Fibroblast of skin of left biceps (primary cell): ENCODE measurements around the gene MYO5A.
"Not testable (repeated sequence)": the region's sequence is repeated elsewhere in the genome, so short reads cannot be mapped to it uniquely, and the experiment has no call there.

Experiments
- DNase-seq, 2 experiments: peaks; one replicate each; pipeline ENCODE4 v3.0.0-alpha.2; 2013; ENCODE audit warnings: low read depth in 2 of 2

Gene MYO5A

DNA sequence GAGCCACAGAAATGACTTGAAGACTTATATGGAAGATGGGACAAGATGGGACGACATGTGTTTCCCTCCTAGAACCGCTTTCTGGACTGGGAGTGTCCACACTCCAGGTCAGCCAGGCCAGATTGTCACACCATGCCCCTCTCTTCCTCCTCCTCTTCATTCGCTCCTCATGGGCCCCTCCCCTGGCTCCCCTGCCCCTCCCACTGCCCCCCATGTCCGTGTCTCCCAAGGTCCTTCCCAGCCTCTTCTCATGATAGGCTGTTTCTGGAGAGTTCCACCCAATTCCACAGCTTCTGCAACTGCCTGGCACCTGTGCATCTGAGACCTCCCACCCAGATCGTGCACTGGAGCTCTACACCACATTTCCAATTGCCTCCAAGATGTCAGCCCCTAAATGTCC lies 239.7 kb downstream of the MYO5A start:
- no peak for DNase-seq

GRCh38 chr15:52288051-52288942 lies 240.4 kb downstream of the MYO5A start:
- DNase-seq: no peak

GRCh38 chr15:52287114-52287513 lies 241.6 kb downstream of the MYO5A start:
- DNase-seq: no peak

DNA sequence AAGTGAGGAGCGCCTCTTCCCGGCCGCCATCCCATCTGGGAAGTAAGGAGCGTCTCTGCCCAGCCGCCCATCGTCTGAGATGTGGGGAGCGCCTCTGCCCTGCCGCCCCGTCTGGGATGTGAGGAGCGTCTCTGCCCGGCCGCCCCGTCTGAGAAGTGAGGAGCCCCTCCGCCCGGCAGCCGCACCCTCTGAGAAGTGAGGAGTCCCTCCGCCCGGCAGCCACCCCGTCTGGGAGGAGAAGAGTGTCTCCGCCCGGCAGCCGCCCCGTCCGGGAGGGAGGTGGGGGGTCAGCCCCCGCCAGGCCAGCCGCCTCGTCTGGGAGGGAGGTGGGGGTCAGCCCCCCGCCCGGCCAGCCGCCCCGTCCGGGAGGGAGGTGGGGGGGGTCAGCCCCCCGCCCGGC lies 242.7 kb downstream of the MYO5A start:
- not testable (repeated sequence) for DNase-seq

DNA sequence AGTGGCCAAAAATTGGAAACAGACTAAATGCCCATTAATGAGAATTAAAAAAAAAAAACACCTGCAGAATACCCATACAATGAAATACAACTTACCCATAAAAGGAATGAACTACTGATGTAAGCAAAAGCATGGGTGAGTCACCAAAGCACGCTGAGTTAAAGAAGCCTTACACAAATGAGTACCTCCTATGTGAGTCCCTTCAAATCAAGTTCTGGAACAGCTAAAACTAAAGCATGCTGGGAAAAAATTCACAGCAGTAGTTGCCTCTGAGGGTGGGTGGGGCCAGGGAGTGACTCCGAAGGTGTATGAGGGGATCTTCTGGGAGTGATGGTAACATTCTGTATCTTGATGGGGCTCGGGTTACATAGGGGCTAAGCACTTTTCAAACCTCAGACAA lies 244.5 kb downstream of the MYO5A start:
- DNase-seq: no peak

DNA sequence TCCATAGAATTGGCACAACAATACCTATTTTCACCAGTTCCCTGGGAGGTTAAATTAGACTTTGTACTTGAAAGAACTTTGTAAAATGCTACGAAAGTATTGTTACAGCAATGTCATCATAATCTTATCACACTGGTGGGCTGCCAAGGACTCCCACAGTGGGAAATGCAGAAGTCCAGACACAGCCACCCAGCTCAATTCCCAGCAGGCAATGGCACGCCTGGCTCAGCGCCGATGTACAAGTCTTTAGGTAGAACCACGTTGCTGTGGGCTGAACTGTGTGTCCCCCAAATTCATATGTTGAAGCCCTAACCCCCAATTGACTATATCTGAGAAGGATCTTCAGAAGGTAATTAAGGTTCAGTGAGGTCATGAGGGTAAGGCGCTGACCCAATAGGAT lies 245.4 kb downstream of the MYO5A start:
- DNase-seq: no peak

DNA sequence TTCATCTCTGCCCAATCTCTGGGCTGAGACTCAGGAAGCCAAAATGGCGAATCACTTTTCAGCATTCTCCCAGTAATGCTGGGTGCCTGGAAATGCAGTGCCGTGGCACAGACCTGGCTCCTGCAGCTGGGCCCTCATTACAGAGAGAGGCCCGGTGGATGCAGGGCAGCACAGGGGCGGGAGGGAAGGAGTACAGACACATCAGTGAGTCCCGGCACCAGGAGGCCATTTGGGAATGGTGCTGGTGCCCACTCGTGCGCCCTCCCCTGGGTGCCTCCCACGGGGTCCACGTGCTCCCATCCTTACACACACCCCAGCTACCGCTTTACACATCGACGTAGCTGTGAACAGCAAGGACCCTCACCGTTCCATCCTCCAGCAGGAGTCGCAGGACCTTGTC lies 246.3 kb downstream of the MYO5A start:
- DNase-seq: no peak

GRCh38 chr15:52281085-52282035 lies 247.3 kb downstream of the MYO5A start:
- no peak for DNase-seq

DNA sequence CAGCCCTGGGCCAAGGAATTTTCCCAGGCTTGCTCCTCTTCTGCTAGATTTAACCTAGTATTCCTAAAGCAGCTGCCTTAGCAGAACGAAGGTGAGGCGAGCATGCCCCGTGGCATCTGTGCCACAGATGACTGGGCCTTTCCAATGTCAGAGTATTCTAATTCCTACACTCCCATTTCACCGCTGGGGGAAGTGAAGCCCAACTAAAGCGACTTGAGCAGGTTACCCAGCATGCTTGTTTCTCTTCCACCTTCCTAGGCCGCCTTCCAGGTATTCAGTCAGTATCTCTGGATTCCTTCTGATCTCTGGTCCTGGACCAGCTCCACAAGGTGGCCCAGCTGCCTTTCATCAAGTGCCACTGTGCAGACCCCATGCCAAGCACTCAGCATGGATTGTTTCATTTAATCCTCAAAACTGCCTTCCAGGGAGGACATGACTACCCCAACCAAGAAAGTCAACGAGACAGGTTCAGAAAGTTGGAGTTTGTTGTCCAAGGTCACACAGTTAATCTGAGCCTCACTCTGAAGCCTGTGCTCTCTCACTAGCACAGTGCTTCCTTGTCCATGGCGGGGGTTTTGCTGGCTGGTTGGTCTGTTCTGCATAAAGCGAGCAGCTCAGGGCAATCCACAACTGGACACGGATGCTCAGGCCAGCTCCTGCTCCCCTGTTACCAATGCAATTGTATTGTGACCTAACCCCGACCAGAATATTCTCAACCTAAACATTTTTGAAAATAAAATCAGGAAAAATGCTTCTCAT lies 248.2 kb downstream of the MYO5A start:
- no peak for DNase-seq

- no peak for DNase-seq
These were observed 249.9 kb downstream of the MYO5A start for GRCh38 chr15:52278636-52279367.

DNA sequence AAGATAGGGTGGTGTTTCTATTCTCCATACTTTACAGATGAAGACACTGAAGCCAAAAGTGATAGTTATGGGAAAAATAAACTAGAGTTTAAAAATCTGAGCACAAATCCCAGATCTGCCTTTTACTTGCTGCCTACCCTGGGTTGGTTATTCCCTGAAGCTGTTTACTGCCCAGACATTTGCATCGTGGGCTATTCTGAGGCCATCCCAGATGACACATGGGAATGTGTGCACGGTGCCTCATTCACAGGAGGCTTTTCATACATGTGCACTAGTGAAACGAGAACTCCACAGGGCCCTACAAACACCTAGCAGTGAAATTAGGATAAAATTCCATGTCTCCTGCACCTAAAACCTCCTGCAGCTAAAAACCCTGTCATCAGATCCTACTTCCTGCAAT lies 250.5 kb downstream of the MYO5A start:
- no peak for DNase-seq

GRCh38 chr15:52277575-52277974 lies 251.1 kb downstream of the MYO5A start:
- DNase-seq: no peak

GRCh38 chr15:52276256-52276770 lies 252.4 kb downstream of the MYO5A start:
- no peak for DNase-seq

DNA sequence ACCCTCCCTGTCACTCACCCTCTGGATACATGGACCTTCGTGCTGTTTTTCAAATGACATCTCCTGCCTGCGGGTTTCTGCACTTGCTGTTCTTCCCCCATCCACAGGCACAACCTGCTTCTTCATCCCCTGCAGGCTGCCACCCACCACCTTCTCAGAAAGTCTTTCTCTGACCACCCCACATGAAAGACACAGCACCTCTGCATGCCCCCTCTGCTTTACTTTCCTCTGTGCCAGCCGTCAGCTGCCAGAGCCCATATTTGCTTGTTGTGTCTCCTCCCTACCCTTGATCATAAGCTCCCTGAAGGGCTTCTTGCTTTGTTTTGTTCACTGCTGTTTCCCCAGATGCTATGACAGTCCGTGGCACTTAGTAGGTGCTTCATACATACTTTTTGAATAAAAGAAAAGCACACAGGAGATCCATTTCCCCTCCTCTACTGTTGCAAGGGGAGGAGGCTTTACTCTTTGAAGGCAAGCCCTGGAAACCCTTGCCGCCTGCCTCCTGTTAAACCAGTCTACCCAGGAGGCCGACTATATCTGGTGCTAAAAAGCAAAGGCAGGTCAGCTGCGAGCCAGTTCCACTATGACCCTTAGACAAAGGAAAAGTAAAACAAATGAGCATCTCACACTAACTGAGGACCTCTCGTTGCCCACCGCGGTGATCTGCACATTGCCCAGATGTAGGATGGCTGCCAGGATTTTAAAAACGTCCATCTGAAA lies 265.0 kb downstream of the MYO5A start:
- no peak for DNase-seq

DNA sequence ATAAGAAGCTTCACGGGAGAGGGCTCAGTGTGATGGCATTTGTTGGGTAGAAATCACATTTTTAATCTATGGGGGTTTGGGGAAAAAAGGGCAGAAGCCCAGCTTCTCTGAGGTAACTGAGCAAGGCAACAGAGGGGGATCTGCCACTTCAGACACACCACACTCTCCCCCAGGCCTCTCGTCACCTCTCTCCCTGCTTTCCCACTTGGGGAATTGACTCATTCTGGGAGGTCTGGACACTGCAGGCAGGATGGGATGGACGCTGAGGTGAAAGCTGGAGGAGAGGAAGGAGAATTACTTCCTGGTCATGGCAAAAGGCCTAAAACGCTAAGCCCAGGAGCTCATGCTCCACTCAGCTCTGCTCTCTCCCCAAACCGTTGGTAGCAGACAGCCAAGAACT lies 266.3 kb downstream of the MYO5A start:
- no peak for DNase-seq

- no peak for DNase-seq
These were observed 267.0 kb downstream of the MYO5A start for GRCh38 chr15:52261498-52262242.

DNA sequence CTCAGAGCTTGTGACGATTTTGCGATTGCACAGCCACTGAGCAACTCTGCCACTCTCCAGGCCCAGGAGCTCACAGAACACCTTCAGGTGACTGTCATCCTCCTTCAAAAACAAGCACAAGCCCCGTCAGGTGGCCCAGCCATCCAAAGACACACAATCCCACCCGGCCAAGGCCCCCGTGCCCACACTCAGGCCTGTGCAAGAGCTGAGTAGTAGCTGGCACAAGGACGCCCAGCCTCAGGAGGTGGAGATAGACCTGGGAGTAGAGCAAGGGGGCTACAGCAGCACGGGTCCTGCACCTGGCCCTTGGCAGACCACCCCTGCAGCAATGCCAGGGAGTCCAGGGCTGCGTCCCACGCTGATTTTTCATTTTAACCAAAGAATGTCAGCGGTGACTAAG lies 267.7 kb downstream of the MYO5A start:
- DNase-seq: no peak

DNA sequence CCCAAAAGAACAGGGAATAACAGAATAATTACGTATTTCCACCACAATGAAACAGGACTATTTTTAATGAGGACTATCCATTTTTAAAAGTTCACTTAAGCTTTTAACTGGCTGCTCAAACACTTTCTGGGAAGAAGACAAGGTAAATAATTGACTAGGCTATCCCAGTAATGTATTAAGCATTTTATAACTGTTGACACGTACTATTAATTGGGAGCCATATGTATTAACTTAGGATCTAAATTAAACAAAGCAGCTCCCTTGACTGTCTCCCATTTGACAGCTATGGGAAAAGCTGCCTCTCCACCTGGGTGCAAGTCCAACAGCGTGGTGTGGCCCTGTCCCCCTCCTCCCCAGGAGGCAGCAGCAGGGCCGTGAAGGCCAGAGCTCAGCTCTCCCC lies 269.2 kb downstream of the MYO5A start:
- no peak for DNase-seq

- no peak for DNase-seq
These were observed 270.2 kb downstream of the MYO5A start for GRCh38 chr15:52258461-52258860.

DNA sequence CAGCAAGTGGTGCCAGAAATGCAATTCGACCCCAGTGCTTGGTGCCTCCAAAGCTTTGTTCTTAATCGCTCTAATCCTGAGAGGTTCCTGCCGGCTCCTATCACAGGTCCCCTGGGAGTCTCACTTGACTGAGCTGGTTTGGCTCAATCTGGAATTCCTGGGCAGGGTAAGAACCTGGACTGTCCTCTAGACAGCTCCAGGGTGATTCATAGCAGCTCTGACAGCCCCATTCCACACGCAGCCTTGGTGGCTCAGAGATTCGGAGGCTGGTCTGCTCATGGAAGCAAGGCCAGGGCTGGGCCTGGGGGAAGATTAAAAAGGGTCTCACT lies 271.0 kb downstream of the MYO5A start:
- DNase-seq: no peak
